Nephron (organoid): ENCODE measurements around the gene NKD1.

Experiments
- H3K27ac Mint-ChIP-seq, 3 experiments: 2 replicates each; pipeline ENCODE4 v1.8.0; 2020; ENCODE audit warnings: mixed read lengths in 3 of 3, mild to moderate bottlenecking in 2 of 3, moderate library complexity in 1 of 3
- H3K27me3 Mint-ChIP-seq: 2 replicates; pipeline ENCODE4 v1.8.0; 2021; ENCODE audit warnings: low read depth, mild to moderate bottlenecking, moderate library complexity, mixed read lengths
- H3K36me3 Mint-ChIP-seq: 2 replicates; pipeline ENCODE4 v1.8.0; 2020; ENCODE audit warnings: low read depth, mixed read lengths
- H3K4me1 Mint-ChIP-seq: 2 replicates; pipeline ENCODE4 v1.8.0; 2020; ENCODE audit warnings: mixed read lengths
- H3K4me3 Mint-ChIP-seq, 3 experiments: 2 replicates each; pipeline ENCODE4 v1.8.0; 2020; ENCODE audit warnings: mild to moderate bottlenecking in 3 of 3, mixed read lengths in 3 of 3, moderate library complexity in 2 of 3
- H3K9me3 Mint-ChIP-seq: 2 replicates; pipeline ENCODE4 v1.8.0; 2020; ENCODE audit warnings: mixed read lengths
- CTCF ChIP-seq, 3 experiments: fragments of 200-600 bp; sonication (generic); IDR thresholded peaks; one replicate each; pipeline ENCODE4 v1.5.0; 2021; ENCODE audit warnings: antibody characterized with exemption in 3 of 3; ENCODE audit not compliant: unreplicated experiment in 3 of 3

NKD1 gene

GRCh38 chr16:50673496-50674275 lies 125.5 kb downstream of the NKD1 start:
- Mint-ChIP-seq H3K4me3 (no peak overlapping the region), H3K9me3 (peaks cover 17% of the 10 kb centered on the region), H3K4me1 (peaks cover 6% of the 10 kb centered on the region), H3K27me3 (peaks cover 6% of the 10 kb centered on the region), H3K36me3 (peaks cover 16% of the 10 kb centered on the region), H3K27ac (no peak overlapping the region)
- TF ChIP-seq CTCF (IDR thresholded peaks at IDR 0.05; ENCODE audit: unreplicated experiment in 3 of 3), result no peak

DNA sequence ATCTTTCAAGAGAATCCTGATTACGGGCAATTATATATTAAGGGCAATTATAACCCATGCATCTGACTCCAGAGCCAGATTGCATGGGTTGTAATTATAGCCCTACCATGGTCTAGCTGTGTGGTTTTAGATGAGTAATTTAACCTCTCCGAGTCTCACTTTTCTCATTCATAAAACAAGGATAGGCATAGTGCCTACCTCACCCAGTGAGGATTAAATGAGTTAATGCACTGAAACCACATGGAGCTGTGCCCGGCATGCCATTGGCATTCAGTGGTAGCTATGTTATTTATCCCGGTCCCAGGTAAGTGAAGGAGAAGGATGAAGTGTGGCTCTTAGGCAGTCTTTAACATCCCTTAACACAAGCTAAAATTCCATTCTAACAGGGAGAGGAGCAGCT lies 126.6 kb downstream of the NKD1 start:
- TF ChIP-seq CTCF (IDR thresholded peaks at IDR 0.05; ENCODE audit: unreplicated experiment in 3 of 3), result no peak
- peaks cover 9% of the 10 kb centered on the region for H3K27me3 Mint-ChIP-seq
- H3K4me3 Mint-ChIP-seq, result no peak overlapping the region
- peaks cover 17% of the 10 kb centered on the region for H3K9me3 Mint-ChIP-seq
- no peaks in the 10 kb centered on the region for H3K4me1 Mint-ChIP-seq
- H3K36me3 Mint-ChIP-seq, result peaks cover 16% of the 10 kb centered on the region
- H3K27ac Mint-ChIP-seq, result no peak overlapping the region

- H3K9me3 Mint-ChIP-seq, result peaks cover 17% of the 10 kb centered on the region
- no peak overlapping the region for H3K27ac Mint-ChIP-seq
- H3K4me3 Mint-ChIP-seq, result no peak overlapping the region
- no peak for TF ChIP-seq CTCF (IDR thresholded peaks at IDR 0.05; ENCODE audit: unreplicated experiment in 3 of 3)
- H3K27me3 Mint-ChIP-seq, result peaks cover 5% of the 10 kb centered on the region
- no peaks in the 10 kb centered on the region for H3K4me1 Mint-ChIP-seq
- peaks cover 16% of the 10 kb centered on the region for H3K36me3 Mint-ChIP-seq
These were observed 127.8 kb downstream of the NKD1 start for GRCh38 chr16:50675686-50676610.

GRCh38 chr16:50676684-50677225 lies 128.6 kb downstream of the NKD1 start:
- no peak overlapping the region for H3K27ac Mint-ChIP-seq
- peaks cover 5% of the 10 kb centered on the region for H3K27me3 Mint-ChIP-seq
- no peaks in the 10 kb centered on the region for H3K4me1 Mint-ChIP-seq

DNA sequence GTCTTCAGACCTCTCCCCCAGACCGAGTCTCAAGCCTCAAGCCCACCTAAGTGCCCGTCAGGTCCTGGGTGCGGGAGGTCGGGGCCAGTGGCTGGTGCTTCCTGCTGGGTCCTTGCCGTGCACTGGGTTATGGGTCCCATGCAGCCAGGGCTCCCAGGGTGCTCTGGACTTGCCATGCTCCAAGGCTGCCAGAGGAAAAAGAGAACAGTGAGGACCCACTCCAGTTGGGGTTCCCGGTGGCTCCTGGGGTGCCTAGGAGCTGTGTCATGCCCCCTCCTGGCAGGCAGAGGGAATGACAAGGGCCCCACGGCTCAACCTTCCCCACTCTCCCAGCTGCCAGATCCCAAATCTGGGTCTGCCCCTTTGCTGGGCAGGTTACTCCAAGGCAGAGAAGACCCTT lies 129.2 kb downstream of the NKD1 start:
- peaks cover 5% of the 10 kb centered on the region for H3K27me3 Mint-ChIP-seq
- peaks cover 6% of the 10 kb centered on the region for H3K36me3 Mint-ChIP-seq
- H3K4me1 Mint-ChIP-seq, result no peaks in the 10 kb centered on the region

More at GRCh38 chr16:50676684-50677225, 128.6 kb downstream of the NKD1 start:
- H3K36me3 Mint-ChIP-seq, result peaks cover 10% of the 10 kb centered on the region
- peaks cover 13% of the 10 kb centered on the region for H3K9me3 Mint-ChIP-seq
- TF ChIP-seq CTCF (IDR thresholded peaks at IDR 0.05; ENCODE audit: unreplicated experiment in 3 of 3), result no peak
- H3K4me3 Mint-ChIP-seq, result no peak overlapping the region

More for the DNA sequence above, 129.2 kb downstream of the NKD1 start:
- no peak for TF ChIP-seq CTCF (IDR thresholded peaks at IDR 0.05; ENCODE audit: unreplicated experiment in 3 of 3)
- no peak overlapping the region for H3K27ac Mint-ChIP-seq
- H3K9me3 Mint-ChIP-seq, result peaks cover 7% of the 10 kb centered on the region
- no peak overlapping the region for H3K4me3 Mint-ChIP-seq
